ENCODE measurements around the gene CYFIP2. TPM values are rescaled to one million over a fixed set of nuclear protein-coding genes. Genes with fewer than 3 reads are reported as not detected.

The CYFIP2 gene
- total and polyA plus RNA-seq, 8 donors: 14.8 to 162 (median 24.4) TPM

- Histone ChIP-seq H3K4me1 (peaks cover 0 to 19% (median 11%) of the 10 kb centered on the region in 4 donors), H3K4me3 (no peak overlapping the region), H3K27ac (no peak overlapping the region), H3K9me3 (no peaks in the 10 kb centered on the region), H3K27me3 (no peaks in the 10 kb centered on the region), H3K36me3 (peaks cover 4 to 28% (median 8%) of the 10 kb centered on the region in 4 donors)
- TF ChIP-seq POLR2A (IDR thresholded peaks at IDR 0.05) (no peak), CTCF (IDR thresholded peaks at IDR 0.05) (no peak), EP300 (IDR thresholded peaks at IDR 0.05) (no peak), POLR2AphosphoS5 (IDR thresholded peaks at IDR 0.05) (no peak)
- WGBS, 5 donors: 88 to 97% (median 93%) methylated on average over 3 of the region's 3 CpGs
- DNase-seq: no peak
- intact Hi-C loops (cut with DNase I; ENCODE audit: low total_unique reads): no loop called here
These were observed 26.7 kb downstream of the CYFIP2 start for GRCh38 chr5:157292599-157292998.

GRCh38 chr5:157294407-157295091 is 28.6 kb downstream of the CYFIP2 start:
- Histone ChIP-seq H3K27ac (no peak overlapping the region), H3K4me3 (no peak overlapping the region), H3K9me3 (no peaks in the 10 kb centered on the region), H3K27me3 (no peaks in the 10 kb centered on the region), H3K36me3 (peaks cover 0 to 30% (median 4%) of the 10 kb centered on the region in 4 donors), H3K4me1 (peaks cover 0 to 19% (median 11%) of the 10 kb centered on the region in 4 donors)
- DNase-seq: no peak
- intact Hi-C loops (cut with DNase I; ENCODE audit: low total_unique reads): no loop called here
- WGBS, 5 donors: 81 to 87% (median 85%) methylated on average over 7 of the region's 7 CpGs
- no peak for TF ChIP-seq POLR2A (IDR thresholded peaks at IDR 0.05)

- no peaks in the 10 kb centered on the region for H3K27me3 ChIP-seq
- H3K9me3 ChIP-seq: no peaks in the 10 kb centered on the region
- 21 to 57% (median 35%) methylated on average over 1 of the region's 1 CpG for WGBS, 5 donors
- H3K36me3 ChIP-seq: peaks cover 0 to 30% (median 4%) of the 10 kb centered on the region in 4 donors
- no peak overlapping the region for H3K4me3 ChIP-seq
- peak in 1 of 2 donors; percentile 59 for DNase-seq
- peaks cover 0 to 17% (median 10%) of the 10 kb centered on the region in 4 donors for H3K4me1 ChIP-seq
- no peak overlapping the region for H3K27ac ChIP-seq
- TF ChIP-seq CTCF (IDR thresholded peaks at IDR 0.05) (no peak), POLR2A (IDR thresholded peaks at IDR 0.05) (no peak), POLR2AphosphoS5 (IDR thresholded peaks at IDR 0.05) (no peak), EP300 (IDR thresholded peaks at IDR 0.05) (no peak)
- intact Hi-C loops (cut with DNase I; ENCODE audit: low total_unique reads): no loop called here
These were observed 29.3 kb downstream of the CYFIP2 start for GRCh38 chr5:157295247-157295646.

- WGBS, 5 donors: 88 to 94% (median 91%) methylated on average over 10 of the region's 10 CpGs
- H3K27ac ChIP-seq: no peak overlapping the region
- TF ChIP-seq CTCF (IDR thresholded peaks at IDR 0.05) (no peak), POLR2AphosphoS5 (IDR thresholded peaks at IDR 0.05) (no peak), POLR2A (IDR thresholded peaks at IDR 0.05) (no peak), EP300 (IDR thresholded peaks at IDR 0.05) (no peak)
These were observed 34.6 kb downstream of the CYFIP2 start for GRCh38 chr5:157300564-157300963.

GRCh38 chr5:157301066-157301465 is 35.1 kb downstream of the CYFIP2 start:
- Histone ChIP-seq H3K27ac (no peak overlapping the region), H3K36me3 (peaks cover 0 to 56% (median 9%) of the 10 kb centered on the region in 4 donors), H3K4me1 (no peaks in the 10 kb centered on the region), H3K27me3 (no peaks in the 10 kb centered on the region), H3K9me3 (no peaks in the 10 kb centered on the region), H3K4me3 (no peak overlapping the region)
- TF ChIP-seq POLR2AphosphoS5 (IDR thresholded peaks at IDR 0.05): no peak
- no peak for TF ChIP-seq CTCF (IDR thresholded peaks at IDR 0.05)
- TF ChIP-seq POLR2A (IDR thresholded peaks at IDR 0.05): no peak
- TF ChIP-seq EP300 (IDR thresholded peaks at IDR 0.05): no peak
- DNase-seq: no peak
- intact Hi-C loops (cut with DNase I; ENCODE audit: low total_unique reads): no loop called here

More at GRCh38 chr5:157300564-157300963, 34.6 kb downstream of the CYFIP2 start:
- Histone ChIP-seq H3K4me3 (no peak overlapping the region), H3K27me3 (no peaks in the 10 kb centered on the region), H3K9me3 (no peaks in the 10 kb centered on the region), H3K36me3 (peaks cover 0 to 57% (median 9%) of the 10 kb centered on the region in 4 donors), H3K4me1 (no peaks in the 10 kb centered on the region)
- no peak for DNase-seq
- intact Hi-C loops (cut with DNase I; ENCODE audit: low total_unique reads): no loop called here

Data from stomach (tissue), 9 donors.